Activated CD8-positive, alpha-beta memory T cell treated with anti-CD3 and anti-CD28 coated beads, Interleukin-2, amount 50 U/mL, for 1 hour (primary cell): Measurements from ENCODE around the gene NTNG1.

Source experiments
- DNase-seq: peaks from one replicate; pipeline ENCODE4 v3.0.0-alpha.2; 2020; ENCODE audit errors: extremely low read depth

The NTNG1 gene

DNA sequence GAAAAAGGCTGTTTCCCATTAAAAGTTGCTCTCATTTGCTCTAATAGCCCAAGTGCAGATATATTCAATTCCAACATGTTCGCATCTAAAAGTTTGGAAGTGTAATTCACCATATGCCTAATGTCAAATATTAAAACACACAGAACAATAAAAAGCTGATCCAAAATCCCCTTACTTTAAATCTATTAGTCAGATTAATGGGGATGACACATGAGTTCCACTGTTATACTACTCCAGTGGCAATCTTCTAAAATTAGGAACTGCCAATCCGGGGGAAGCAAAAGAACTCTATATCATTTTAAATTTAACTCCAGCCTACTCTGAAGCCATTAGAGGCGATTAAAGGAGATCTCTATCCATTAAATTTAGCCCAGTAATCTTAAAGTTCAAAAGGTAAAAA is 317.1 kb downstream of the NTNG1 start:
- no peak for DNase-seq

DNA sequence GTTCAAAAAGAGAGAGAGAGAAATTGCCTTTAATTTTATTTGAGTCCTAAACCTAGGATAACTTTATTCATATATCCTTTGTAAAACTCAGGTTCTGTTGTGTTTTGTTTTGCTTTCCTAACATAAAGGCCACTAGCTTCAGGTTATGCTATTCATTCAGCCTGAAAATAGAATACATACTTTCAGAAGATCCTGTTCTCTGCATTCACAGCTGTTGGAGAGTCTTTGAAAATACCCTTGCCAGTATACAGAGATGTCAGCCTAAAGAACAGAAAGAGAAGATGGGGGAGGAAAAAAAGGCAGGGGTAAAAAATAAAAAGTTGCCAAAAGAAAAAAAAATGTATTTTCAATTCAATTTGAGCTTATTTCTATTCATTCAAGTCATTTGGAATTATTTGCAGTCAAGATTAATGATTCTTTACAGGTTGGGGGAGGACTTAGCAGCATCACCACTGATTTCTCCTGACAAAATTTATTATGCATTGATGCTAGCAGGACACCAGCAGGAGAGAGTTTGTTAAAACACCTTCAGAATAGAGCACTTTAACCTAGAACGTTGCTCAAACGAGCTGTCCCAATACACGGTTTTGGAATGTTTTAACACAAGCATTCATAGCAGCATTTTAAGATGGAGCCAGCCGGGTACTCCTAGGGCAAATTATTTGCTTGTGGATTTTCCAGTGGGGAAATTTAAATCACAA is 318.5 kb downstream of the NTNG1 start:
- DNase-seq: no peak

DNA sequence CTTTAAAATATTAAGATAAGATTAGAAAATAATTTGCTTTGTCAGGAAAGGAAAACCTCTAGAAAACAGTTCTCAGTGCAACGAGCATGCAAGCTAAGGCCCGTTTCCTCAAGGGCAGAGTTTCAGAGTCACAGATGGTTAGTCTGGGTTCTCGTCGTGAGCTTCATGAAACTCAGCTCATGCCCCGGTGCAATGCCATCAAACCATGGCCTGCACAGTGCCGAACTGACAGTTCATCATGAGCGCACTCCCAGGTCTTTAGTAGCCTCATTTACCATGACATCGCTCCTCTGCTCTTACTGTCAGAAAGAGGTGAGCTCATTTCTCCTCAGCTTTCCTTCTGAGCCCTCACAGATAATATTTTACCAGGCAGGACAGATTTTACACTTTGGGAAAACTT is 319.2 kb downstream of the NTNG1 start:
- DNase-seq: no peak

DNA sequence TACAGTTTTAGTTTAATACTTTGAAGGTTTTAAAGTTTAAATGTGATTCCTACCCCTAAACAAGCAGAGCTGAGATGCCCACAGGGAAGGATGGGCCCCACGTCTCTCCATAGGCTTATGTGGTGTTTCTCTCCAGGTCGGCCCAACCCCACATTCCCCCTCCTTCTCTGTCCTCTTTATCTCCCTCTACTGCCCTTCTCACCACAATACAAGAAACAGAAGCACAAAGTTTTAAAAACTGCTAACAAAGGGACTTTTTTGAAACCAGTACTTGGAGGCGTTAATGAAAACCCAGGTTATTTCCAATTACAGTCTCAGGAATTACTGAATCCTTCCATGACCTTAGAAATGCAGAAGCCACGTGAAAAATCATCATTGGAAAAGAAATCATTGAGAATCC is 324.0 kb downstream of the NTNG1 start:
- no peak for DNase-seq

DNA sequence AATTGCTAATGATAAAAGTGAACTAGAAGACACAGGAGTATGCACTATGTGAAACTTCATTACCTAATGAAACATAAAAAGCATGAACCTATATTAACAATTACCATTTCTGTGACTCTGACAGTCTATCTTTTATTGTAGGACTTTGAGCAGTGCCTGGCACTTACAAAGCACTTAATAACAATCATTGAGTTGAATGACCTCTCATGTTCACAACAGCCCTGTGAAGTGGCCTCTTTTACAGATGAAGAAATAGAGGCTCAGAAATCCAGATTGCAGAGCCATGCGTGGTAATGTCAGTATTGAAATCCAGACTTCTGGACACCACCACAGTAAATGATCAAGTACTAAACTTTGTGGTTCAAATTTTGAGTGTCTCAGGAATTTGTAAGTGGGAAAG is 326.4 kb downstream of the NTNG1 start:
- DNase-seq: no peak

DNA sequence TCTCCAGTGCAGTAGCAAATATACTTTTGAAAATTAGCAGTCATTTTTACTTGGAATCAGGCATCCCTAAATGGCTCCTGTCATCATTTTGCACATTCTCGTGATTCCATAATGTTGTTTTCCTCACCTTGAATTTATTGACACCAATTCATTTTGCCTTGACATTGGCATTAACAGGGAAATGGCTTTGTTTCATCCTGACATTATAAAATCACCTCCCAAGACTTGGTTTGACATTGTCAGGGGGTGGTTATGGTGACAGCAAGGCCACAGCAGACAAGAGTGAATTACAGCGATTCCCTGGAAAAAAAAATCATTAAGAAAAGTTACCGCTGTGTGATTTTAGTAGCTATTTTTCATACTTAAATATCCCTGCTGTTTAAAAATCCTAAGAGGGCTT is 327.0 kb downstream of the NTNG1 start:
- DNase-seq: no peak

DNA sequence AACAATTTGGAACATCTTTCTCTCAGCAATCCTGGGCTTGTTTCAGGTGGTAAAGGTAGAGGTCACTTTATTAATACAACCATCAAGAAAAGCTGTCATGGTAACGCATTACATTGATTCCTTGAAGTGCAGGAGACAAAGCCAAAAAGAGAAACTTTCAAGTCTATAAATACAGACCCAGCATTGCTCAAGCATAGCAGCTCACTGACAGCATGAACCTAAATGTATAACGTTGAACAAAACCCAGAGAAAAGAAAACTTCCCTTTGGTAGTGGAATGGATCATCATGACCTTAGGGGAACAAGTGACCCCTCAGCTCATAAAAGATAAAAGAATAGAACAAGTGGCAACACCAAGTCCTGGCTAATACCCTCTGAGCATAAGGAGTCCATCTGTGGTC is 332.2 kb downstream of the NTNG1 start:
- no peak for DNase-seq

DNA sequence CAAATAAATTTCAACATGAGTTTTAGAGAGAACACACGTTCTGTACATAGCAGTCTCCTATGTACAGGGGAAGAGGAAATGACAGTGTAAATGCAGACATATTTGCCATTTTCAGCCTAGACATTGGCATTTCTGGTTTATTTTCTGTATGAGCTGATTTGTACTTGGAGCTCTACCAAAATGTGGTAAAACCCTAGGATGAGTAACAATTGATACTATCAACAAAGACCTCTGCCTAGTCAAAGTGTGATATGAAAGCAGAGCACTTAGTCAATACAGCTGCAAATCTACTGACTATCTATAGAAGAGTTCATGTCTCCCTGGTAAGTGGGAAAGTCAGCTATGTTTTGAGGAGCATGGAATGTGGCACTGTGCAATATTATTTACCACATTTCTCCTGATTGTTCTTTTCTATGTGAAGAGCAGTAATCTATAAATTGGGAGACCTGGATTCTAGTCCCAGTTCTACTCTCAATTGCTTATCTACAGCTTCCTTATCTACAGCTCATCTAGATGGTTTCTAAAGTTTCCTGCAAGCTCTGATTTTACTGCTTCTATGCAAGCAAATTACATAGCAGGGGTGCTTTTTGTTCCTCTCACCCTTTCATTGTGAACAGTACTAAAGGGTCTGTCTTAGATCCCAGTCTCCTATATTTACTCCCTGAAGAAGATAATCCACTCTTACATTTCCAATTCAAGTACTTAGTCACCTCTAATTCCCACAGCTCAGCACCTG is 334.2 kb downstream of the NTNG1 start:
- no peak for DNase-seq

DNA sequence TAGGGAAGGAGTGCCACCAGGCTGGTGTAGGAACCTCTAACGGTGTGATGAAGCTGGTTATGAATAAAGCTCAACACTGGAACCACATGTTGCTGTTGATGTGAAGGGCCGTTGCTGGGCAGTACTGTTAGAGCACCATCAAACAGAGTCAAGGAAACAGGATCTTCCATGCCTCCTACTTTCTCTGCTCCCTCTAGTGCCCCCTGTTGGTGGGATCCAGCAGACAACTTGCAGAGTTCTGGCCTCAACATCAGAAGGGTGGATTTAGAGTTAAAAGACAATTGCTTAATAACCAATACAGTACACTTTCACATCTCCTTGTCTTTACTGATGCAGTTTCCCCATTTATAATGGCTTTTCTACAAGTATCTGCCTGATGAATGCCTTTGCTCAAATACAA is 336.4 kb downstream of the NTNG1 start:
- DNase-seq: no peak

DNA sequence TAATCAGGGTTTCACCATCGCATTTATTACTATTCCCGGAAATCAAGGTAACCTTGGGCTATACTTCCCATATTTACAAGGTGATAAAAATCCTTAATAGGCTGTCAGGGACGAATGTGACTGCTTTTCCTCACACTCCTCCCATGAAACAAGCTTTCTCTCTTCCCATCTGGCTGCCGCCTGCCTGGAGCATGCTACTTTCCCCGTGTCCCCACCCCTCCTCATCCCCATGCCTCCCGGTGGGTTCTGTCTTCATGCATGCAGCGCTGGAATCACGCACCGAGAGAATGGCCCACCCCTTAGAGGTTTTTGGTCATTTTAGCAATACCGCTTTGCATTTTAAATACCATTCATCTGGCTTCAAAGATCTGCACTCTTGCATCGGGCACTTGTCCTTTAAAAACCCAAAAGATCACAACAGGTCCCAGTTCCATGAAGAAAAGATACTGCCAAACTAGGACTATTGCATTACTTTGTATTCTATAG is 339.1 kb downstream of the NTNG1 start:
- DNase-seq: no peak

DNA sequence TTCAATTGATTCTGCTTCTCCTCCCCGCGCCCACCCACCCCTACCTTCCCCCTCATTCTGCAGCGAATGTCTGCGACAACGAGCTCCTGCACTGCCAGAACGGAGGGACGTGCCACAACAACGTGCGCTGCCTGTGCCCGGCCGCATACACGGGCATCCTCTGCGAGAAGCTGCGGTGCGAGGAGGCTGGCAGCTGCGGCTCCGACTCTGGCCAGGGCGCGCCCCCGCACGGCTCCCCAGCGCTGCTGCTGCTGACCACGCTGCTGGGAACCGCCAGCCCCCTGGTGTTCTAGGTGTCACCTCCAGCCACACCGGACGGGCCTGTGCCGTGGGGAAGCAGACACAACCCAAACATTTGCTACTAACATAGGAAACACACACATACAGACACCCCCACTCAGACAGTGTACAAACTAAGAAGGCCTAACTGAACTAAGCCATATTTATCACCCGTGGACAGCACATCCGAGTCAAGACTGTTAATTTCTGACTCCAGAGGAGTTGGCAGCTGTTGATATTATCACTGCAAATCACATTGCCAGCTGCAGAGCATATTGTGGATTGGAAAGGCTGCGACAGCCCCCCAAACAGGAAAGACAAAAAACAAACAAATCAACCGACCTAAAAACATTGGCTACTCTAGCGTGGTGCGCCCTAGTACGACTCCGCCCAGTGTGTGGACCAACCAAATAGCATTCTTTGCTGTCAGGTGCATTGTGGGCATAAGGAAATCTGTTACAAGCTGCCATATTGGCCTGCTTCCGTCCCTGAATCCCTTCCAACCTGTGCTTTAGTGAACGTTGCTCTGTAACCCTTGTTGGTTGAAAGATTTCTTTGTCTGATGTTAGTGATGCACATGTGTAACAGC is 339.9 kb downstream of the NTNG1 start:
- no peak for DNase-seq

DNA sequence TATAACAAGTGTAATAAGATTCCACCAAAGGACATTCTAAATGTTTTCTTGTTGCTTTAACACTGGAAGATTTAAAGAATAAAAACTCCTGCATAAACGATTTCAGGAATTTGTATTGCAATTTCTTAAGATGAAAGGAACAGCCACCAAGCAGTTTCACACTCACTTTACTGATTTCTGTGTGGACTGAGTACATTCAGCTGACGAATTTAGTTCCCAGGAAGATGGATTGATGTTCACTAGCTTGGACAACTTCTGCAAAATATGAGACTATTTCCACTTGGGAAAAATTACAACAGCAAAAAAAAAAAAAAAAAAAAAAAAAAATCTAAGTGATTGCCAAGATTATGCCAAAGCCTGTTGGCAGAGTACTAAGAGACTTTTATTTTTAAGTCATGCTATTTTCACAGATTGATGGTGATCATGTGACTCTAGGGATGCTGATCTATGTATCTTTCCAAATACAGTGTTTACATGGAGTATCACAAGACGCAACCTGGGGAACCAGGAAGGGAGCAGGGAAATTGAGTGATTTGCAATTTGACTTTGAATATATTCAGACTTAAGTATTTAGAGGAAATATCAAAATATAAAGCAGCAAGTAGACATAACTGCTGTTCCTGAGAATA is 341.0 kb downstream of the NTNG1 start:
- no peak for DNase-seq

DNA sequence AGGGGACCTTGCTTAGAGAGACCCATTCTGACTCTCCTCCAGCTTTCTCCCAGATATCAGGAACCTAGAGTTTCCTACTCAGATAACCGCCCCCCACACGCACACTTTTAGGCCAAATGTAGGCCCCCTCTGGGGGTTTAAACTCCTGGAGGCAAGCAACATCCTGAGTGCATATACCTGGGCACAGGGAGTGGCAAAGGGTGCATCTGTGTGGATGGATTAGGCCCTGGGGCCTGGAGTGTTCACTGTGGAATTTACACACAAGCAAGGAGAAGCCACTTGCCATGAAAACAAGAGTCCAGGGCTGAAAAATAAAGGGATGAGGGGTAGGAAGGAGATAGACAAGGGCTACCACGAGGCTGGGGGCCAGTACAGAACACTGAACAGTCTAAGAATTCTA is 343.1 kb downstream of the NTNG1 start:
- no peak for DNase-seq

DNA sequence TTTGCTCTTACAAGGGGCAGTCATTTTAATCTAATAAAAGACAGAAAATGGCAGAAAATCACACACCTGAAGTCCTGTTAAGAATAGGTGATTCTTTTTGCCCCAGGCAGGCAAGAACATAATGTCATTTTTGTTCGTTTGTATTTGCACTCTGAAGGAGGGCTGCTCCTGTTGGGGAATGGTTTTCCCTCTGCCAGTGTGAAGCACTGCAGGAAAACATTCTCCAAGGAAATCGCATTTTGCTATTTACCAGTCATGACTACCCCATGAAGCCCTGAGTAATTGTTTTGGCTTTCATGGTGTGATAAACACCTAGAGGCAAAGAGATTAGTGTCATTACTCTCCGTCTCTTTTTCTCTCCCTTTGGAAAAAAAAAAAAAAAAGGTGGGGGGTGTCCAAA is 345.5 kb downstream of the NTNG1 start:
- no peak for DNase-seq

DNA sequence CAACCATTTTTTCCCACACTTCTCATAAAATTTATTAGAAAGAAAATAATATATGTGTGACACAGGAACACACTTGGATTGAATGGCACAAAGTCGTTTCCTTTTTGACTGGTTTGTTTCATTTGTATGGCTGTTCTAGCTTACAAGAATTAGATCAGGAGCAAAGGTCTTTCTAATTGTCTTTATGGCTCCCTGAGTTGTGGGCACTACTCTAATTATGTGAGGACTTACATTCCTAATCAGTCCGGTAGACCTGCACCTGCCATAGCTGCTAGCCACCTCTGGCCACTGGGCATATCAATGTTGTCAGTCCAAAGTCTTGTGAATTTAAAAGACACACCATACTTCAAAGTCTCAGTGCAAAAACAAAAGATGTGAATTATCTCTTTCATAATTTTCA is 346.7 kb downstream of the NTNG1 start:
- no peak for DNase-seq

DNA sequence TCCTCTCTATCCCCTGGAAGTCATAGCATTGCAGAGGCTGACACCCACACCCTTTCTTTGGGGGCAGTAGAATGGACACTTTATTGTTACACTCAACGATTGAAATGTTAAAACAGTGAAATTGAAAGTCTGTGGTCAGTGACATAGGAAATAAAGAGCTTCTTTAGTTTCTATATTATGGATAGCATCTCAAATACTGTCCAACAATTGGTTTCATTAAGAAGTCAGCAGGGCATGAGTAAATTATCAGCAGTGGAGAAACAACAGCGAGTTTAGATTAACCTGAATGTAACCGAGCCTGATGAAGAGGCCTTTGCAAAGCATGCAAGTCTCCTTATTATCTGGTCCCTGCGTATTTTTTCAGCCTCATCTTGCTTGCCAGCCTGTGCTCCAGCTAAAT is 350.7 kb downstream of the NTNG1 start:
- DNase-seq: no peak

DNA sequence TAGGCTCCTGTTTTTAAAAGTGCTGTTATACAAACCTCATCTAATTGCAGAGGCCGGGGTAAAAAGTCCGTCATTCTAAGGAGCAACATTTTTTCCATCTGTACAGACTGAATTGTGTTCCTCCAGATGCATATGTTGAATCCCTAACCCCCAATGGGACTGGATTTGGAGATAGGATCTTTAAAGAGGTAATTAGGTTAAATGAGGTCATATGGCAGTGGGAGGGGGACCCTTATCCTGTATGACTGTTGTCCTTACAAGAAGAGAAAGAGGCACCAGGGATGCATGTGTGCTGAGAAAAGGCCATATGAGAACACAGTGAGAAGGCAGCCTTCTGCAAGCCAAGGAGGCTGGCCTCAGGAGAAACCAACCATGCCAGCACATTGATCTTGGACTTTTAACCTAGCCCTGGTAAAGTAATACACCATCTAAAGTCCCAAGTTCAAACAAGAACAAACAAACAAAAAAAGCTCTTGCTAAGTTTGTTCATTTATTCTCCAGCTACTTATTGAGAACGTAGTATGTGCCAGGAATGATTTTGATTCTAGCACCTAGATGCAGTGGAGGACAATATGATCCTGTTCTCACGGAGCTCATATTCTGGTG is 352.4 kb downstream of the NTNG1 start:
- DNase-seq: no peak

DNA sequence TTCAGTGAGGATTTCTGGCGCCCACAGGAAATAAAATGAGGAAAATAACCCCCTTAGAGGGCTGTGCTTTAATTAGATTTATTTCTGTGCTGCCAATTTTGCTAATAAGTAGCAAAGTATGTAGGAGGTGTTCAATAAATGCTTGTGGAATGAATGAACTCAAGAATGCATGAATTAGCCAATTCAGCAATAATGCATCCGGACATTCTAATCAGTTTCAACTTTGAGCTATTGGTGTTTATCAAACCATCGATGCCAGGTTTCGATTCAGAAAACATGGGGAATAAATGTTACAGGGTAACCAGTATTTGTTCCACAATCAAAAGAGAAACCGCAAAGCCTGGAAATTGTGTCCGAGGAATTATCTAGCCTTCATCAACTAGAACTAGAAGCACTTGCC is 353.2 kb downstream of the NTNG1 start:
- DNase-seq: no peak

DNA sequence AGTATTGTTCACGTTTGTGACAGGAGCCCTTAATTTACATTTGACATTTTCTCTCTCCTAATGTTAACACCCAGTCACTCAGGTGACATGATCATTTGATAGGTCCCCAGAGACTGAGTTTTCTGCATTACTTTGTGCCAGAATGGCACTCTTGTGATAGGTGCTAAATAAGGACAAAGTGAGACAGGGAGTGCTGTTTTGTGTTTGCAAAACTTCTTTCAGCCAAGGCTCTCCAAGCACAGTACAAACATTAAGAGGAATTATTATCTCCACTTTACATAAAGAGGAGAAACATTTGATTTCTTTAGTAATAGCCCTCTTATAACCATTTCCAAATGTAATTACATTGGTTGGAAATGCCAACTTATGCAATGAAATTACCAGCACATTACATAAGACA is 355.2 kb downstream of the NTNG1 start:
- no peak for DNase-seq

DNA sequence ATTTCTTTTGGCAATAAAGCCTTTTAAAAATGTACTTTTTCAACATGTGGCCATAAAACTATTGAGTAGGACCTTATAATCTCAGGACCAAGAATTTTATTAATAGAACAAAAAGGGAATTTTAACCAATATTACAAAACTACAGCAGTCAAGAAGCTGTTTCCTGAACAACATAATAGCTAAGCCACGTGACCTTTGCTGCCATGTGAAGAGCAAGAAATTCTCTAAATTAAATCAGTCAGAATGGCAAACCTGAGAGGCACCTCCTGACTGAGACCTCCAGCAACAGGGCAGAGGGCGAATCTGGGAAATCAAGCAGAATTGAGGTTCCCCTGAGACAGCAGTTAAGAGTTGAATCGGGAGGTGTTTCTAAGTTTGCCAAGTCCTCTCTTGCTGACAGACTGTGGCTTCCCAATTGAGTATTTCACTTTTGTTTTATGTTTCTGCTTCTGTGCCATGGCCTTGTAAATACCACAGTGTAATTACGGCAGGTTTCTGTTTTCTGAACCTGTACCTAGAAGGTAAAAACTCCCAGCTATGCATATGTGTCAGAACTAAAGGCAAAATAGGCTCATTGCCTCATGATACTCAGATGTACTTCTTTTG is 358.4 kb downstream of the NTNG1 start:
- no peak for DNase-seq

DNA sequence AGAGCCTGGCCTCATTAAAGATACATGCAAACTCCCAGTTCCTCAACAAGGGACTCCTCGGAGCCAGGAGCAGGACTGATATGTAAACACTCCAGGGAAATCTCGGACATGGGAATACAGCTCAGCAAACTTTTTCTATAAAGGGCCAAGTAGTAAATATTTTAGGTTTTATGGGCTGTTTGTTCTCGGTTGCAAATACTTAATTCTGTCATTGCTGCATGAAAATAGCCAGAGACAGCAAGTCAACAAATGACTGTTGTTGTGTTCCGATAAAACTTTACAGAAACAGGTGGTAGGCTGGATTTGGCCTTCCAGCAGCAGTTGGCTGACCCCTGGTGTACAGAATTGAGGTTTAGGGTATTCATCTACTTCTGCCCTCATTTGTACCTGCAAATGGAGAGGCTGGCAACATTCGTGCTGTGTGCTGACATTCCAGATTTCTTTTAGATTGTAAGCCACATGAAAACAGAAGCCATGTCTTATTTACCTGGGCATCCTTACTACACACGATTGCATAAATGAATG is 360.3 kb downstream of the NTNG1 start:
- DNase-seq: no peak
